ENCODE measurements around the gene NMT1.

NMT1 gene

GRCh38 chr17:45060797-45061605 is at the start of gene NMT1:
Gene NMT1 (plus strand): TSS chr17:45061317. CDS start chr17:45061330, 13 bp downstream.
- DNase-seq: peak; percentile 99

GRCh38 chr17:45011767-45012166 is 49.4 kb upstream of the NMT1 start:
- DNase-seq: no peak

GRCh38 chr17:45013021-45013997 is 47.8 kb upstream of the NMT1 start:
- DNase-seq: no peak

GRCh38 chr17:45016237-45016636 is 44.9 kb upstream of the NMT1 start:
- DNase-seq: no peak

- DNase-seq: no peak
Observed at GRCh38 chr17:45016823-45017222, 44.3 kb upstream of the NMT1 start.

- DNase-seq: no peak
Observed at GRCh38 chr17:45018514-45018847, 42.6 kb upstream of the NMT1 start.

- peak; percentile 38 for DNase-seq
Observed at GRCh38 chr17:45018848-45019711, 42.0 kb upstream of the NMT1 start.

GRCh38 chr17:45020354-45021138 is 40.6 kb upstream of the NMT1 start:
- no peak for DNase-seq

GRCh38 chr17:45021607-45022287 is 39.4 kb upstream of the NMT1 start:
- peak; percentile 62 for DNase-seq

- no peak for DNase-seq
Observed at GRCh38 chr17:45022288-45022648, 38.8 kb upstream of the NMT1 start.

- no peak for DNase-seq
Observed at GRCh38 chr17:45022655-45023339, 38.3 kb upstream of the NMT1 start.

- no peak for DNase-seq
Observed at GRCh38 chr17:45029096-45029495, 32.0 kb upstream of the NMT1 start.

- no peak for DNase-seq
Observed at GRCh38 chr17:45029758-45030423, 31.2 kb upstream of the NMT1 start.

GRCh38 chr17:45030733-45031132 is 30.4 kb upstream of the NMT1 start:
- no peak for DNase-seq

GRCh38 chr17:45031231-45032173 is 29.6 kb upstream of the NMT1 start:
- DNase-seq: no peak

GRCh38 chr17:45032174-45032541 is 29.0 kb upstream of the NMT1 start:
- DNase-seq: no peak

GRCh38 chr17:45034599-45034998 is 26.5 kb upstream of the NMT1 start:
- DNase-seq: no peak

- no peak for DNase-seq
Observed at GRCh38 chr17:45035848-45036247, 25.3 kb upstream of the NMT1 start.

GRCh38 chr17:45036691-45037090 is 24.4 kb upstream of the NMT1 start:
- no peak for DNase-seq
